Suppressor macrophage treated with lipopolysaccharide for 4 hours (primary cell): ENCODE results near the gene ZFP1.
A peak's percentile ranks its signal among the peaks of the same experiment; 100 is the strongest.

ENCODE experiments used
- DNase-seq: peaks from one replicate; pipeline ENCODE4 v3.0.0-alpha.2; 2020

Gene ZFP1

DNA sequence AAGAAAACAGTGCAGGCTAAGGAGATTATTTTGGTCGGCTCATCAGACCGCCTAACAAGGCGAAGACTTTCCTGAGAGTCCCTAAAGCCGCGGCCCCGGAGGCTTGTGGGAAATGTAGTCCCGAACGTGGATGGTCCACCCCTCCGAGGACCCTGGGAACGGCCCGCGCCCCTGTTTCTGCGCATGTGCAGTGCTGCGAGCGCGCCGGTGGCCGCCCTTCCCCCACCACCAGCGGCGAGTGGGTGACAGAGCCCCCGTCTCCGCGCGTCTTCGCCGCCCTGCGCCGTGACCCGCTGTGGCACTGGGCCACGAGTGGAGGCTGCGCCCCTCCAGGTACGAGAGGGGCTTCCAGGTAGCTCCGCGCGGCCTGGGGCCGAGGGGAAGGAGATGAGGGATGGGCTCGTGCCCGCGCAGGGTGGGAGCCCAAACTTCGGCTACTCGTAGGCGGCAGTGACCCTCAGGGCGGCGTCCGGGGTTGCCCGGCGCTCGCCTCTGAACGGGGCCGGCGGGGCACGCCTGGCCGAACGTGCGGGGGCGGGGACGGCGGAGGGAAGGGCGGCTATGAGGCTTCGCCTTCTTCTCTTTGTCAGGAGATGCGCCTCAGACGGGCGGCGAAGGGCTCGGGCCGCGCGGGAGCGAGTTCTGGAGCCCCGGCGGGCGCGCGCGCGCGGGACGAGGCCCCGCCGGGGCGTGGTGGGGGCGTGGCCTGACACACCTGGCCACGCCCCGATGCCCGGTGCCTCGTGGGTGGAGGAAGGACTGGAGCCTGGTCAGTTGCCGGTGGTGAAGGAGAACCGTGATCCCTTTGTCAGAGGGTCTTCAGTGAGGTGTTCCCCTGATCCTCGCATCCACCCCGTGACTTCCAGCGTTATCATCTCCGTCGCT lies at the start of gene ZFP1:
ZFP1 (plus strand) TSS at position 214 of the 885 bp plus-strand sequence. CDS start 4,428 bp downstream, outside the sequence.
- DNase-seq, result peak; percentile 96

- DNase-seq, result no peak
These were observed 49.2 kb upstream of the ZFP1 start for GRCh38 chr16:75099075-75099667.

DNA sequence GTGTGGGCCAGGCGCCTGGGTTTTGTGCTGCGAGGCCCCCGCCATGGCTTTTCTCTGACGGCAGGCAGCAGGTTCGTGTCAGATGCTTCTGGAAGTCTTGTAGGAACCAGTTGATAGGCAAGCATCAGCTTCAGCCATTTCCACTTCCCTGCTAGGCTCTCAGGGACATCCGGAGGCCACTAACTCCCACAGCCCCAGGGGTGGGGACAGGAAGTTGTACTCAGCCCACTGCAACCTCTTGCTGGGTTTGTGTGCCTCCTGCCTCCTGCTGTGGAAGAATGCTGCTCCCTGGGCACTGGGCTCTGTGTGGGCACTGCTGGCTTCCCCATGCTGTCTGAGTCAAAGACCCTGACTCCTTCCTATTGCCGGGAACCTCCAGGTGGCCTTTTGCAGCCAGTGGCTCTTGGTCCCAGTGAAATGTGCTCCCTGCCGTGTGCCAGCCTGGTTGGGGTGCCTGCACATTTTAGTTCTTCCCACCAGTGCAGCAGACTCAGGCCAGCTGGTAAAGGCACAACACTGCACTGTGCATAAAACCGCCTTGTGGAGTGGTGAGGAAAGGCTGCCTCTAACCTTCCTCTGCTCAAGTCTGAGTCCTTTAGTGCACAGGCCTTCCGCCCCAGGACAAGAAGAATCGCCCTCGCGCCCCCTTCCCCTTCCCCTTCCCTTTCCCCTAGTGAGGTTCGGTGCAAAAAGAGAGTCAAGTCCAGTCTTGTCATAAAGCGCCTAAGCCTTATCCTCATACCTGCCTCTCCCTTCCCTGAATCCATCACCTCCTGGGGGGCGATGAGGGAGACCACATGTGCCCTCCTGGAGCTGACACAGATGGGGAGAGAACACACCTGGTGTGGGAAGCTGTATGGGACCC lies 48.4 kb upstream of the ZFP1 start:
- DNase-seq, result peak; percentile 69

DNA sequence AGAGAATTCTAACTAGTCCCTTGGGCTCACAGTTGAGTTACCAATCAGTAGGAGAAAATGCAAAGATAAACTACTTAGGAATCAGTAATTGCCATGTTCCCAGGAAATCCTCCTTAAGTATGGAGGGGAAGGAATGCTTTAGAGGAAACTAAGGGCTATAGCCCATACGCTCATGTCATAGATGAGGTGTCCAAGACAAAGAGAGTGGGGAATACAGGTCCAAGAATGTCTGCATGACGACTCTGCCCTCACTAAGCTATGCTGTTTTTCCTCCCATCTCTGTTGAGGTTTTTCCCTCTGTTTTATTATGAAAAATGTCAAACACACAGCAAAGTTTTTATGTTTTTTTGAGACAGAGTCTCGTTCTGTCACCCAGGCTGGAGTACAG lies 47.7 kb upstream of the ZFP1 start:
- no peak for DNase-seq

GRCh38 chr16:75101635-75102034 lies 46.7 kb upstream of the ZFP1 start:
- DNase-seq, result no peak

GRCh38 chr16:75102595-75102994 lies 45.7 kb upstream of the ZFP1 start:
- DNase-seq, result no peak

DNA sequence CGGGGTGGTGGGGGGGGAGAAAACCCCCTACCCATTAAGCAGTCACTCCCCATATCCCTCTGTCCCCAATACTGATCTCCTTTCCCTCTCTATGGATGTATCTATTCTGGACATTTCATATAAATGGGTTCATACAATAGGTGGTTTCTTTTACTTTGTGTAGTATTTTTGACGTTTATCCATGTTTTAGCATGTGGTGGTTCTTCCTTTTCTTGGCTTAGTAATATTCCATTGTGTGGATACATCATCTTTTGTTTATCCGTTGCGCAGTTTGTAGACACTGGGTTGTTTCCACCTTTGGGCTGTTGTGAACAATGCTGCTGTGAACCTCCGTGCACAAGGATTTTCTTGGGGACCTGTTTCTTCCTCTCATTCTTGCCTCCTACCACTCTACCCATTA lies 44.3 kb upstream of the ZFP1 start:
- DNase-seq, result no peak

DNA sequence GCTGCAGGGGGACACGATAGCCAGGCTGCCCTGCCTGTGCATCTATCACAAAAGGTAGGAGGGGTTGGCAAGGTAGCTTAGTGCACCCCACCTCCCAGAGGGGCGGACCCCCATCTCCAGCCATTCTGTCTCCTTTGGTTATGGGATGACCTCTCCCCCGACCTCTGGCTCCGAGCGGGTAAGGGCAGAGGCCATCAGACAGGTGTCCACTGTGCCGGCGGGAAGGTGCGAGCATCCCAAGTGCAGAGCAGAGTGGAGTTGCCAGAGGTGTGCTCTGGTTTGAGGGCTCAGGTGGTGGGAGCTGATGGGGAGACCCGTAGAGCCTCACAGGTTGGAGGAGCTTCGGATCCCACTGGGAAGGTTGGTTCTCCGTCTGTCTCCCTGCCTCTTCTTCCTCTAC lies 43.5 kb upstream of the ZFP1 start:
- DNase-seq, result no peak

- peak; percentile 73 for DNase-seq
These were observed 42.8 kb upstream of the ZFP1 start for GRCh38 chr16:75105306-75106061.

DNA sequence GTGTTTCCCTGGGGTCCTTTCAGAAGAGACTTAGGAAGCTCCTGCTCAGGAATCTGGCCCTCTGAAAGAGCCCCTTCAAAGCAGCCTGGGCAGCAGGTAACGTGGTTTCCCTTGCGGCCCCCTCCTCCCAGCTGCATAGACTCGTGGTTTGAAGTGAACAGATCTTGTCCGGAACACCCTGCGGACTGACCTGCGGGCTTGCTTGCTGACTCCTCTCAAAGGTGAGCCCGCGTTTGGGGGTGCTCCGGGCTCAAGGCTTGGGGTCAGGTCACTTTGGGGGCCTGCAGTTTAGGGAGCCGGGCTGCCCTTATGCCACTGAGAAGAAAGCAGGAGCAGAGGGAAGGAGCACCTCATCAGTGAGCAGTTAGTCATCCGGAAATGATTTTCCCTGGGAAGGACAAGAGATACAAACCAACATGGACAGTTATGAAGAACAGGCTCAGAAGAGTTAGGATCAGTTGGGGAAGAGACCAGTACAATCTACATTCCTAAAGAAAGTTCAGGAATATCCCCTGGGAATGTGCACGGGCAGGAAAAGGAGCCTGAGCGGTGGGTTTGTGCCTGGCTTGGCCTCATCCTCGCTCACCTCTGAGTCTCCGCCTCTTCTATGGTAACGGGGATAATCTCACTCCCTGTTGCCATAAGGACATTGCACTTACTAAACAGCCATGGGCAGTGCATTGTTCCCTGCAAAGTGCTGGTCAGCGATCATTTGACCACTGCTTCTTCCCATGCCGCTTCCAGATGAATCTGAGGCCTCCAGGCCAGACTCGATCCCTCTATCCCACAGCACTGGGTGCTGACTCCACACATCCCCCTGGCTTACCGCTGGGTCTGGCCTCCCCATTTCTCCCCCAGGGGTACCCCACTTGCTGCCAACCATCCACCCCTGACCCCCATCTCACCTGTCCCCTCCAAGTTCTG lies 41.7 kb upstream of the ZFP1 start:
- no peak for DNase-seq

DNA sequence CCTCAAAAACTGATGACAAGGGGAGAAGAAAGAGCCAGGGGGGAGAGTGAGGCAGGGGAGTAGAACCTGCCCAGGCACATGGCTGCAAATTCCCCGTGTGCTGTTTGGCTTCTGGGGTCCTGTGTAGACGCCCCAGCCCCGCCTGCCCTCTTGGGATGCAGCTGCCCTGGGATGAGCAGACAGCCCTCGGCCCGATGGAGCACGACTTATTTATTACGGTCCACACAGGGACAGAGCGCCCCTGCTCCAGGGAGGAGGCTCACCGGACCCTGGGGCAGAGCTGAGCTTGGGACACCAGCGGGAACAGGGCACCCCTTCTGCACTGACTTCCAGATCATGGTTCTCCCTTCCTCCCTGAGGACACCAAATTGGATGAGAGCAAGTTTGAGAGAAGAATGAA lies 40.8 kb upstream of the ZFP1 start:
- no peak for DNase-seq

DNA sequence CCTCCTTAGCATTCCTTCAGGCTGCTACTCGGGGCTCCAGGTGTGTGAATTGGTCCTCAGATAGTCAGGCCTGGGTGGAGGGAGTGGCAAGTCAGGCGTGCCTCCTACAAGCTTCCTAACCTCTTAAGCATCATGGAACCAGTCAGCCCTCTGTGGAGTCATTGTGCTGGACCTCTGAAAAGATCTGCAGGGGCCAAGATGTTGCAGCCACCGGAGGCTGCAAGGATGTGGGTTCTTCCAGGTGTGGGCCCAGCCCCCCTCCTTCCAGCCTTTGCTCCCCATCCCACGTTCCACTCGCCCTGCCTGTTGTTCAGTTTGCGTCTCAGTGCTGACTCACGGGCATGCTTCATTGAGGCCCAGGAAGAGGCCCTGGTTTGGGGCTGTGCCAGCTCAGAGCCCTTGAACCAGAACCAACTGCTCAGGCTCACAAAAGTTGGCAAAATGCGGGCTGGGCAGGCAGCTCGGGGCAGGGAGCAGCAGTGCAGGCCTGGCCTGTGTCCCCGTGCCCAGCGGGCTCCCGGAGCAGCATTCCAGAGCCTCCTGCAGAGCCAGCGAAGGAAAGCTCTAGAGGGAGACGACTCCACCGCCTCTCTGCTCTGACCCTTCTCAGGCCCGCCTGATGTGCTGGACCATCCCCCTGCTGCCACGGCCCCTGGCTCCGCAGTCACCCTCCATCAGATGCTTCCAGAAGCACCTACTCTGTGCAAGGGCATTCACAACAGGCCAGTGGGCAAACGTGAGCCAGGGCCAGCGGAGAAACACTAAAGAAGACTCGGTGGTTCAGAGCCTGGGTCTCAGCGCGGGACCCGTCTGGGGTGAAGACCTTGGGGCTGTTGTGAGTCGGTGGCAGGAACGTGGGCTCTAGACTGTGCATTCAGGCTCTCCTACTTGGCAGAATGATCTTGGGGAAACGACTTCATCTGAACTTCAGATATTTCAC lies 39.3 kb upstream of the ZFP1 start:
- peak; percentile 82 for DNase-seq

GRCh38 chr16:75109732-75110243 lies 38.5 kb upstream of the ZFP1 start:
- DNase-seq, result no peak

- peak; percentile 96 for DNase-seq
These were observed 37.4 kb upstream of the ZFP1 start for GRCh38 chr16:75110637-75111513.

- no peak for DNase-seq
These were observed 36.8 kb upstream of the ZFP1 start for GRCh38 chr16:75111514-75111940.

DNA sequence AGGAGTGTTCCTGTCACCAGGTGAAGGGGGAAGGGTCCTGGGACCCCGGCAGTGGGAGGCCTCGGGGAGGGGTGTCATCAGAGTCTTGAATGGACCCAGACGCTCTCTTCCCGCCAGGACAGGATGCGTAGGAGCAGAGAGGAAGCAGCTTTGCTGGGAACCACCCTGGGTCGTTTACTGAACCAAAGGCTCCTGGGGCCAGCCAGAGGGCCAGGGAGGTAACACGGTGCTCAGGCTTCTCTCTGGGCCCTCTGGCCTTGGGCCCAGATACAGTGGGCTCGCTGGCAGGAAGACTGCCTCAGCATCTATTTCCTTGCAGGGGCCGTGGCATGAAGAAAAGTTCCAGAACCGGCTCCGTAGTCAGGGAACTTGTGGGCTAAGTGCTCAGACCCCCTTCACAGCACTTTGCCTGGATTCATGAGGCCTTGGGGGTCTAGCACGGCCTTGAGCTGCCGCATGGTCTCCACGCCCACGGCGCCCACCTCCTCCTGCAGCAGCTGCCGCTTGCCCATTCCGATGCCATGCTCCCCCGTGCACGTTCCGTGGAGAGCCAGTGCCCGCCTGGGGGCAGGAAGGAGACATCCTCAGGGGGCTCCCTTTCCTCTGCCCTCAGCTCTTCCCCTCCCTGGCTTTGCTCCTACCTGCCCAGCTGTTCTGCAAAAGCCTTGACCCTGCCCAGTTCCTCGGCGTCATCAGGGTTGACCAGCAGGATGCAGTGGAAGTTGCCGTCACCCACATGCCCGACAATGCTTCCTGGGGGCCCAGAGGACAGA lies 36.2 kb upstream of the ZFP1 start:
- peak; percentile 32 for DNase-seq

GRCh38 chr16:75112734-75113491 lies 35.4 kb upstream of the ZFP1 start:
- no peak for DNase-seq
